Stimulated activated CD8-positive, alpha-beta memory T cell treated with anti-CD3 and anti-CD28 coated beads, Interleukin-15, amount 100 ng/mL, for 48 hours (primary cell): ENCODE measurements around the gene ZFYVE28.
A peak's percentile ranks its signal among the peaks of the same experiment; 100 is the strongest.

Source experiments
- DNase-seq, 2 donors: peaks; one replicate each; pipeline ENCODE4 v3.0.0-alpha.2; 2020; ENCODE audit warnings: low read depth in 2 of 2

ZFYVE28 gene

DNA sequence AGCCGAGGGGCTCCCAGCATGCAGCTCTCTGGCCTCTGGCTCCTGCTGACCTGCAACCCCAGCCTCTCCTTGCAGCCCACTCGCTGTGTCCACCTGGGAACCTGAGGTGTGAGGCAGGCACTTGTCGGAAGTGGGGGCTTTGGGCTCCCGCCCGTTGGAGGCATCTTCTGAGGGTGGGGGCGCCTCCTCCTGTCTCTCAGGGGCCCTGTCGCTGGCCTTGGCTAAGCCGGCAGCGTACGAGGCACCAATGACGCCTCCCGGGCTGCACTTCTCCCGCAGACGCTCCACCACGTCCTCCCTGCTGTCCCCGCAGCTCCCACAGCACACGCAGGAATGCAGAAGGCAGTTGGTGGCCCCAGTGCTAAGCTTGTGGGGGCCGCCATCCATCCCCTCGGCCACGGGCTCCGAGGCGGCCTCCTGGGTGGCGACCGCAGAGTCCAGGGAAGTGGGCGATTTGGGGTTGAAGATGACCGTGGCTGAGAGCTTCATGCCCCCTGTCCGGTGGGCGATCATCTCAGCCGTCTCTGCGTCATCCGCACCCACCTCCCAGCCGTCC lies 114.0 kb downstream of the ZFYVE28 start:
- DNase-seq, result no peak

DNA sequence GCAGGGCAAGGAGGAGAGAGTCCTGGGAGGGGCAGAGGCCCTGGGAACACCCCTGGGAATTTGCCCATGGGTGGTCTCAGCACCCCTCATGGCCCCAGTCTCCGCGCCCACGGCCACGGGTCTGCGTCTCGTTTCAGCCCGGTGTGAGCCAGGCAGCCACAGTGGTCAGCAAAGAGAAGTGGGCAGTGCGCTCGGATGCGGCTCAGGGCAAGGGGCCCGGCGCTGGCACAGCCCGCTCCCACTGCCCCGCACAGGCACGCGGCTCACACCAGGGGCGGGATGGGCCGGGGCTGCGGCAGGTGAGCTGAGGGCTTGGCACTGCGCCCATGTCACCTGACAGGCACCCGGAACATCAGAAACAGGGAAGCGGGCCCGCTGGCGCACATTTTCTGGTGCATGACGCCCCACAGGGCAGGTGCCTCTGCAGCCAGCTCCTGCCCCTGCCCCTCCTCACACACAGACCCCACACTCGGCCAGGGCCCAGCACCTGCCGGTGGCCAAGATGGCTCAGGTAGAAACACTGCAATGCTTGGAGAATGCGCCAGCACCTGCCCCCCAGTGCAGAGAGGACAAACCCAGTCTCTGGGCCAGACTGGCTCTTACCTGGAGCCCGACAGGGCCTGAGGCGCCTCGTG lies 114.6 kb downstream of the ZFYVE28 start:
- DNase-seq, result no peak

DNA sequence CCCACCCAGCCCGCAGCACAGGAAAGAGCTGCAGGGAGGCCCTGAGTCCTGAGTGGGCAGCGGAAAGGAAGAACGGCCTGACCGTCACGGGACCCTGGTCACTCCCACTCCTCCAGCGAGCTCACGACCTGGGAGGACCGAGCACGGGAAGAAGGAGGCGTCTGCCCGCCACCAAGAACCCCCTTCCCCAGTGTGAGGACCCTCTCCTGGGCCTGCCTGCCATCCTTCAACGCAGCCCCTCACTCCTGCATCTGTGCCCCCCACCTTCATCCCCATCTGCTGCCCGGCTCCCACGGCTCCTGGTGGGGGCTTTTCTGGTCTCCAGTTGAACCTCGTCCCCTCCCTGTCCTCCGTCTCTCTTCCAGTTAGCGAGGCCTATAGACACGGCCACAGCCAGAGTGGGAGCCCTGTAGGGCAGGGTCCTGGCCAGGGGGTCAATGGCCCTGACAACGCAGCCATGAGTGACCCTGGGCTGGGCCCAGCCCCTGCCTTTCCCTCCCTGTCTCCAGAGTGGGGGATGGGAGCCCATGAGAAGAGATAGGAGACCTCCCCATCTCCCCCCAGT lies 115.2 kb downstream of the ZFYVE28 start:
- no peak for DNase-seq

DNA sequence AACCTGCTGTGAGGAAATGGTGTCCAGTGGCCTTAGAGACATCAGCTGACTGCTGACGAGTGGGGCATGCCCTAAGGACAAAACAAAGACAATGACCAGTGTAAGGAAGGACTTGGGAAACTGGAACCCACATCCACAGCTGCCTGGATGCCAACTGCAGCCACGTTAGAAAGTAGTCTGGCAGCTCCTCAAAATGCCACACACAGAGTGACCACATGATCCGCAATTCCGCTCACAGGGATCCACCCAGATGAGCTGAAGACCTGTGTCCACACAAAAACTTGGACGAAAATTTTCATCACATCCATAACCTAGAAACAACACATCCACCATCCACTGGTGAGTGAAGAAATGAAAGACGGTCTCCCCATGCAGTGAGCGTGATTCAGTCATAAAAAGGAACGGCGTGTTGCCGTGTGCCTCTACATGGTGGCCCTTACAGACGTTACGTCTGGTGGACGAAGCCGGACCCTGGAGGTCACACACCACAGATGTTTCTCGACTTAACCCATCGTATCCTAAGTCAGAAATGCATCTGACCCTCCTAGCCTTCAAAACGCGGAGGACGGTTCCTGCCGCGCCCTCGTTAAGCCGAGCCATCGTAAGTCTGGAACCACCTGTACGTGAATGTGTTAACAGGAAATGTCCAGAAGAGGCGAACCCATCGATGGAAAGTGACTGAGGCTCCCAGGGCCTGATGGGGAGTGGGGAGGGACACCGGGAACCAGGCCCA lies 115.9 kb downstream of the ZFYVE28 start:
- no peak for DNase-seq

DNA sequence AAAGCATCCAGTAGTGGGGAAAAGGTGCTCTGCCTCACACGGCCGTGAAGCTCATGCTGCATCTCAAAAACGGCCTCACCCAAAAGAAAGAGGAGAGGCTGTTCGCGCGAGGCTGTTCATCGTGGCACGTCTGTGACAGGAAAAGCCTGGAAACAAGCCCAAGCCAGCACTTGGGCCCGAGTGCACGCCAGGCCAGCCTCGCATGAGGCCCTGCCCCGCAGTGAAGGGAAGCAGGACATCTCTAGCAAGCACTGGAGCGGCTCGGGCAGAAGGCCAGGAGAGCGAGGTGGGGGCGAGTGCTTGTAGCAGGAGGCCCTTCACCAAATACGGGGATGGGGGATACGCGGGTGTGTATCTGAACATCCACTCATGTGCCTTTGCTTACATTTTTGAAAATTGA lies 116.6 kb downstream of the ZFYVE28 start:
- no peak for DNase-seq

DNA sequence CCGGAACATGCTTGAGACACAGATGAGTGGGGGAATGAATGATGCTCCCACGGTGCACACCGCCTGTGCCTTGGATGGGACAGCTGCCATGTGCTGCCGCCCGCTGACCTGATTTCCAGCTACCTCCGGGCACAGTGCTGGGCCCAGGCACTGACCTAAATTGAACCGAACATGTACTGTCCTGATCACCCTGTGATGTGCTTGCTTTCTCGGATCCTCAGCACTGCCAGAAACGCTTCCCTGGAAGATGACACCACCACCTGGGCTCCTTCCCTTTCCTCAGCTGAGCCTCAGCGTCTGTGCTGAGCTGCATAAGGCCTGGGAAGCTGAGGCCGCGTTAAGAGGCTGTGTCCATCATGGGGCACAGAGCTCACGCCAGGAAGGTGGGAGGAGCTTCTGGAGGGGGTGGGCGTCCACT lies 117.2 kb downstream of the ZFYVE28 start:
- no peak for DNase-seq

DNA sequence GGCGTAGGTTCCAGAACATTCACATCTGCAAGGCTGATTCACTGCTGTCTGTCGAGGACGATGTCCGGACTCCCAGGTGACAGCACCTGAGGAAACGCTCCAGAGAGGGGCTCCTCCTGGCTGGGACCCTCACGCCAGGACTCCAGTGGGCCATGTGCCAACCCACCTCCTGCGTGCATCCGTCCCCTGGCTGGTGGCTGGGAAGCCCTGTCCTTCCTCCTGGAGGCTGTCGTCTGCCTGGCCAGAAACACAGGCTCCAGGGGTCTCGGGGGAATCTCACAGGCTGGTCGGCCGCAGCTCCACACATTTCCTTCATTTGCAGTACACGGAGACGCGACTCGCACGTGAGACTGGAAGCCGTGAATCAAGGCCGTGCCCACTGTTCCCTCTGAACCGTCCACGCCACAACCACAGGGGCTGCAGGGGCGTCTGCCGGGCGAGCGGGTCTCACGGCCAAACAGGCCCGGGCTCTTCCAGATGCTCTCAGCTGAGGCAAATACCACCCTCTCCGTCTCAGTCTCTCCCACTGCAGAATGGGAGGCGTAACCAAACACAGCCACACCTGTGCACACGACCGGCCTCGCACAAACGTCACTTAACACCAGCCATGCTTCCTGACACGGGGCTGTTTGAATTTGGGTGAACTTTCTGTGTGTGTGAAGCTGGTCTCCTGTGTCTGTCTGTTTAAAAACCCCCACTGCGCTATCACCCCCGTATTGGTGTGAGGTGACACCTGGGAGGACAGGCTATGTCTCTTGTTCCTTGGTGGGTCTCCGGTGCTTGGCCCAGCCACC lies 117.8 kb downstream of the ZFYVE28 start:
- no peak for DNase-seq

DNA sequence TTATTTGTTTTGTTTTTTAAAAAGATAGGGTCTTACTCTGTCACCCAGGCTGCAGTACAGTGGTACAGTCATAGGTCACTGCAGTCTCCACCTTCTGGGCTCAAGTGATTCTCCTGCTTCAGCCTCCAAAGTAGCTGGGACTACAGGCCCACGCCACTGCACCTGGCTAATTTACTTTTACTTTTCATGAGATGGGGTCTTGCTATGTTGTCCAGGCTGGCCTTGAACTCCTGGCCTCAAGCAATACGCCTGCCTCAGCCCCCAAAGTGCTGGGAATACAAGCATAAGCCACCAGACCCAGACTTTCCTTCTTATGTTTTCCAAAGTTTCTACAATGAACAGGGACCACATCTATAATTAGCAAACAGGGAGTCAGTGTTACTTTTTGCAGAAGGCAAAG lies 118.7 kb downstream of the ZFYVE28 start:
- no peak for DNase-seq

DNA sequence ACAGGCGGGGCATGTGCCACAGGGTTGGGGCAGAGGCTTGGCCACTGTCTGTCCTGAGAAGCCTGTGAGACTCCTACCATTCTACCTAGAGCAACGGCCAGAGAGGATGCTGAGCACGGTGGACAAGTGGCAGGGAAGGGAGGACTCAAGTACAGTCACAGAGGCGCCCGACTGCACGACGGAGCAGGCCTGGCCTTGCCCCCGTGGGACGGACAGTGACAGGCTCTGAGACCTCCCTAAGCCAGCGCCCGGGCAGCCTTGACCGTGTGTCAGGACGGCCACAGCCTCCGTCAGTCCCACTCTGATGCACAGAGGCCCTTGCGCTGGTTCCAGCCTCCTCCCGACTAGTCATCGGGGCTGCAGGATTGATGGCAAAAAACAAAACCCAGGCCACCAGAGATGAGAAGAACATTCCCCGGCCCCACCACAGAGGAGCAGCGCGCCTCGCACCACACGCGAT lies 119.9 kb downstream of the ZFYVE28 start:
- no peak for DNase-seq

DNA sequence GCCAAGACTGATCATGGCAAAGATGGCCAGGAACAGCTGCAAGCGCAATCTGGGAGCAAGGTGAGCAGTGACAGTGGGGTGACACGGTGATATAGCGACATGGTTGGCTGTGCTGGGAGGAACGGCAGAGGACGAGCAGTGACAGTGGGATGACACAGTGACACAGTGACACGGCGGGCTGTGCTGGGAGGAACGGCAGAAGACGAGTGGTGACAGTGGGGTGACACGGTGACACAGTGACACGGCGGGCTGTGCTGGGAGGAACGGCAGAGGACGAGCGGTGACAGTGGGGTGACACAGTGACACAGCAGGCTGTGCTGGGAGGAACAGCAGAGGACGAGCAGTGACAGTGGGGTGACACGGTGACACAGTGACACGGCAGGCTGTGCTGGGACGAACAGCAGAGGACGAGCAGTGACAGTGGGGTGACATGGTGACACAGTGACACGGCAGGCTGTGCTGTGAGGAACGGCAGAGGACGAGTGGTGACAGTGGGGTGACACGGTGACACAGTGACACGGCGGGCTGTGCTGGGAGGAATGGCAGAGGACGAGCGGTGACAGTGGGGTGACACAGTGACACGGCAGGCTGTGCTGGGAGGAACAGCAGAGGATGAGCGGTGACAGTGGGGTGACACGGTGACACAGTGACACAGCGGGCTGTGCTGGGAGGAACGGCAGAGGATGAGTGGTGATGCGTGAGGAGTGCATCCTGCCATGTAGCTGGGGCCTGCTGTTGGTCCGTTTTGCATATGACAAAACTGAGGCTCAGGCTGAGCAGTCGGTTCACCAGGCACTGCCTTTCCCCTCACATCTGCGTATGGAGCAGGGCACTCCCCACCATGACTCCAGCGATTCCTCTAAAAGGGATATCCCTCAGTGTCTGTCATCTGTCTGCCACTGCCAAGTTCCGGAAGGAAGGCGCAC lies 120.6 kb downstream of the ZFYVE28 start:
- DNase-seq, result no peak

DNA sequence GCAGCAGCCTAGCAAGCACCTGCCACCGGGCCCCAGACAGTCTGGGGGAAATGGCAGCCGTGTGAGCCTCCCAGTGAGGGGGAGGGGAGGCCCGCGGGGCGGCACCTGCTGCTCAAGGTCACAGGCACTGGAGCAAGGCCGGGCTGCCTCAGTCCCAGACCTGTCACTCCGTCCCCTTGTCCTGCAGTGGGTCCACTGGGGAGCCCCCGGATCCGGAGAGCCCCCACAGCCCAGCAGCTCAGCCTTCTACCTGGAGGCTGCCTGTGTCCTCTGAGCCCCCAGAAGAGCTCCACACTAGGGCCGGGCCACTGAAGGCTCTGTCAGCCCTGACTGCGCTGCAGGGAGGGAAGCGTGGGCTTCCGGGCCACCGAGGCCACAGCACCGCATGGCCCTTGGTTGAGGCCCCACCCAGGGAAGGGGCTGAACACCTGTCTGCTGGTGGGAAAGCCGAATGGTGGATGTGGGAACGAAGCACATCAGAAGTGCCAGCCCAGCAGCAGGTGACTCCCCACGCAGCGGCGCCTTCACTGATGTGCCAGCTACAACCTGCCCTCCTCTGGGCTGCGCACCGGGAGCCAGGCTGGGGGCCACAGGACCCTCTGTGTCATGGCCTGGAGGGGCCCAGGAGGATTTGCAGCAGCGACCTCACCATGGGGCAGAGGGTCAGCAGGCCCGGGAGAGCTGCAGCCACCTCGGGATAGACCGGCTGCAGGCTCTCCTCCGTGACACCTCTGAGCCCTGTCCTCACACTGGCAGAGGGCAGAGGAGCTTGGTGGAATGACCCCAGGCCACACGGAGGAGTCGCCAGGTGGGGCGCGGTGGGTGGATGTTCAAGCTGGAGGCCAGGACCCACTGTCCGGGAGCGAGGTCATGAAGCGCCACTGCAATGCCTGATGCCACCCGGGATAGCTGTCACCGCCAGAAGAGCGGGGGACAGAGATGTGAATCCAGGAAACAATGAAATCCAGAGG lies 121.5 kb downstream of the ZFYVE28 start:
- no peak for DNase-seq

DNA sequence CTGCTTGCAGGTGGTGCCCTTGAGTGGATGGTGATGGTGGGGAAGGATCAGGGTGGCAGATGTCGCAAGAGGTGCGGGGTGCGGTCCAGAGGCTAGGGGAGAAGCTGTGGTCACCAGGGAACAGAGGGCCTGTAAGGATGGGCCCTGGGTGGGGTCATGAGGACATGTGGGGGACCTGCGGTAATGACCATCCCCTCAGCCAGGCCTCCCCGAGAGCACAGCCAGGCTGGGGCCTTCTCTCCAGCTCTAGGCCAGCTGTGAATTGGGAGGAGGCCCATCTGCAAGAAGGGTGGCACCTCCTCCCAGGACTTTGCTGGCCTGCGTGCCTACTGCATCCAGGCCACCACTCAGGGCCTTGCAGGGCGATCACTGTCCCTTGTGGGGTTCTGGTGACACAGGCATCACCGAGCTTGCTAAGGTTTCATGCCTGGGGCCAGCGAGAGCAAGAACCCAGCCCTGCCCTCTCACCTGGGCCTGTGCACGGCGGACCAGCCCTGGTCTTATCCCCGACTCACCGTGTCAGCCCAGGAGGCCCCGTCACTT lies 122.5 kb downstream of the ZFYVE28 start:
- no peak for DNase-seq

DNA sequence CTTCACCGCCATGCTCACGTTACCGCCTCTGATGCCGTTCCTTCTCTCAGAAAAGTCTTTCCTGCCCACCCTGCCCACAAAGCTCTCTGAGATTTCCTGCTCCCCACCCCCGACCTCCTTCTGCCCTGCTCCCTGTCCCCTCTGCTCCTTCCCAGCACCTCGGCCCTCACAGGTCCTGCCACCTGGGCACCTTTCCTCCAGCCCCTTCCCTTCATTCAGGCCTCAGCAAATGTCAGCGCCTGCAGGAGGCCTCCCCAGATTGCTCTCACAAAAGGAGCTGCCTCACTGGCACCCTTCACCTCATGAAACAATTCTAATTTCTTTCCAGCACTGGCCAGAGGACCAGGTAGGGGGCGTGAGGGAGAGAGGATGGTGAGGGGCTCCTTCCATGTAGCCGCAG lies 122.9 kb downstream of the ZFYVE28 start:
- DNase-seq, result no peak

DNA sequence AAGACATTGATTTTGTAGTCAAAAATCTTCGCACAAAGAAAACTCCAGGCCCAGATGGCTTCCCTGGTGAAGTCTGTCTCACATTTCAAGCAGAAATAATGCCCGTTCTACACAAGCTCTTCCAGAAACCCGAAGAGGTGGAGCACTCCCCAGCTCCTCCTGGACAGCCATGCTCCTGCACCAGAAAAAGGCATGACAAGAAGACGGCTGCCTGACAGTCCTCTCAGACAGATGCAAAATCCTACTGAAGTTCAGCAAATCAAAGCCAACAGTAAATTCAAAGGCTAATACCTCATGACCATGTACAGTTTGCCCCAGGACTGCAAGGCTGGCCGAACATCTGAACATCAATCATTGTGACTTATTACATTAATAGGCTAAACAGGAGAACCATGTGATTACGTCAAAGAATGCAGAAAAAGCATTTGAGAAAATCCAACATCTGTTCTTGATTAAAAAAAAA lies 125.8 kb downstream of the ZFYVE28 start:
- DNase-seq, result no peak

DNA sequence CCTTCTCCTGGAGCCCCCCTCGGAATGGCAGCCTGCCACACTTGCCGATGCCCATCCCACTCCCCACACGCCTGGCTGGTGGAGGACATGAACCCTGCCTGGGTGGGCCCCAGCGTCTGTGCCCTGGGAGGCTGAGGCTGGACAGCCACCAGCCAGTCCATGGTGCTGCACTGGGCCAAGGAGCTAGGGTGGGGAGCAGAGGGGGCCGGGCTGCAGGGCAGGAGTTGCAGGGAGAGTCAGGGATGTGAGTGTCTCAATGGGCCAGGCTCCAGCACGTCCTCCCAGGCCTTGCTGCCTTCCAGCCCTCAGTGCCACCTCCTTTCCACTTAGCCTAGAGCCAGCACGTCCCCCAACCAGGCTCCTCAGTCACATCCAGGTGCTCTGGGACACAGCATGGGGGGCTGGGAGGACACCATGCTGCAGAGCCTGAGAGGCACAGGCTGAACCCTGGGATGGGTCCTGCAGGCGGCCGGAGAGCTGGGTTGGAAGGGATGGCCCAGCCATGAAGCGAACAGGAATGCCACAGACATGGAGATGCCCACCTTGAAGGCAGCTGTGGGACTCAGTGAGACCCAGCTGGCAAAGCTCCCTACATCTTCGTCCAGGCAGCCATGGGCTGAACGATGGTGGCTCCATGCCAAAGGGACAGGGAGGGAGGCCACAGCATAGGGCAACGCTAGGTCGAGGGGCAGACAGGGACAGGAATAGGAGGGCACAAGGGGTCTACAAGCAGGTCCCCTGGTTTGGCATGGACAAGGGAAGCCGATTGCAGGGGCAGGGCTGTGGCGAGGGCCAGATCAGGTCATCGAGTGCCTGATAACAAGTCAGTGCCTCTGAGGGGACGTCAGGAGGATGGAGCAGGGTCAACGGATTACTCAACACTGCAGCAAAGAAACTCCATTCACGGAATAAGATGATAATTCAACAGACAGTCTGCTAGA lies 126.5 kb downstream of the ZFYVE28 start:
- no peak for DNase-seq

DNA sequence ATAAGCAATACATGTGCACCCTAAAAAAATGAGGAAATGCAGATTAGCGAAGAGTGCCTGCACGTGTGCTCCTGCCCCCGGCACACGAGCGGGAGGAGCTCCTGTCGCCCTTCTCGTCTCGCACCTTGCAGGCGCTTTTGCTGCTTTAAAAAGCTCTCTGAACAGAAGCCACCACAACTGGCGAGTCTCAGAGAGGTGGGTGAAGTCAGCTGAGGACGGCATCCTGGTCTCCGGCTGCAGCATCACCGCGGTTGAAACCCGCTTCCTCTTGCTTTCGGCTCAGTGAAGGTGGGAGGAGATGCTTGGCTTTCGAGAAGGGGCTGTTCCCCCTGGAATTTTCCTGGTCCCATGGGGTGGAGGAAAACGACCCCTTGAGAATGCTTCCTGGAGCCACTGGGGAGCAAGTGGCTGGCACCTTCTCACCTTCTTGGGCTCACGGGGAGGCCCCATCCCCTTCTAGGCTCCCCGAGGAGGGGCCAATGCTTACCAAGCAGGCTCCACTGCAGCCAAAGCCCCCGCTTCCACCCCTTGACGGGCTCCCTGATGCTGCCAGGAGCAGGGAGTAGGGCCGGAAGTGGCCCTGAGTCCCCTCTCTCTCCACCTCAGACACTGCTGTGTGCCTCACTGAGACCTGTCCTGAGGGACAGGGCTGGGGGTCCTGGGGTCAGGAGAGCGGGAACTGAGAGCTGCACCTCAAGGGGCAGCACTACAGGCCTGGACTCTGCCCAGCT lies 127.3 kb downstream of the ZFYVE28 start:
- peak; percentile 30 to 47 for DNase-seq

DNA sequence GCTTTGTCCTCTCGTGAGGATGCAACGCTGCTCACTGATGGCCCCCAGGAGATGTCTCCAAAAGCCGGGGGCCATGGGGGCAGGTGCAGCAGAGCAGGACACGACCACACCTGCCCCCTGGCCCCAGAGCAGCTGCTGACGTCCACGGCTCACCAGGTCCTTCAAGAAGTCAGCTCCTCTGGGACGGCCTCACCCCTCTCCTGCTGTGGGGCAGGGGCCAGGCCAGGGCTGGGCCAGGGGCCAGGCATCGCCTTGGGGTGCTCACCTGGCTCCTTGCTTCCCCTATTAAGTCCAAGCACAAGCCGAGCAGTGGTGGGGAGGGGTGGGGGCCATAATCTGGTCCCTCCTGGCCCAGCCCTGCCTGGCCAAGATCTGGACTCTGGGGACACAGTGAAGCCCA lies 128.0 kb downstream of the ZFYVE28 start:
- no peak for DNase-seq

DNA sequence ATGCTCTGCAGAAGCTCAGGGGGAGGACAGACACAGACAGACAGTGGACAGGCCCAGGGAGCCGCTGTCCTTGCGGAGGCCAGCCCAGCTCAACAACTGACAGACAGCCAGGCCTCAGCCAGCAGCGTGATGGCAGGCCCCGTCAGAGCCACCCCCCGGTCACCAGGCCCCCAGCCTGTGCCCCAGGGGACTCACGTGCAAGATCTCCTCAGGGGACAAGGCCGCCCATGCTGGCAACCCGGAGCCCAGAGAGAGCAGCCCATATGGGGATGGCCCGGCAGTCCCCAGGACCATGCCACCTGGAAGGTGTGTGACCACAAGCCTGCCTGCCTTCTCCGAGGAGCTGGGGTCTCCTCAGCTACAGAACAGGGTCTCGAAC lies 128.5 kb downstream of the ZFYVE28 start:
- DNase-seq, result no peak
